Endometrial microvascular endothelial cells (primary cell): ENCODE data around the gene SLC51B. TPM values are rescaled to one million over a fixed set of nuclear protein-coding genes. Genes with fewer than 3 reads are reported as not detected.
"Not testable (repeated sequence)": the region's sequence is repeated elsewhere in the genome, so short reads cannot be mapped to it uniquely, and the experiment has no call there.

Experiments used
- in situ Hi-C: cut with HindIII; loops from 2 replicates; pipeline ENCODE4 v1.10.0; 2017; ENCODE audit warnings: low sequenced_read_pairs, low pct_unique_long_range_greater_than_20kb; ENCODE audit errors: inconsistent ontology term
- total RNA-seq: library from RNA; depleted of rRNA; stranded (reverse); fragments of >200 nt; gene quantifications from one replicate; pipeline ENCODE4 v1.2.3, GENCODE V29; 2015; ENCODE audit errors: inconsistent ontology term

SLC51B gene
- total RNA-seq, 1 donor from 2014 or later, result not detected

- in situ Hi-C loops, result no loop called here
Measured at GRCh38 chr15:65092911-65093792, 48.0 kb downstream of the SLC51B start.

- in situ Hi-C loops, result not testable (repeated sequence)
Measured at GRCh38 chr15:65093793-65094170, 48.6 kb downstream of the SLC51B start.

- in situ Hi-C loops, result no loop called here
Measured at GRCh38 chr15:65094294-65094995, 49.3 kb downstream of the SLC51B start.

GRCh38 chr15:65095011-65095746, 50.0 kb downstream of the SLC51B start:
- in situ Hi-C loops, result no loop called here

- in situ Hi-C loops, result no loop called here
Measured at GRCh38 chr15:65095747-65096104, 50.5 kb downstream of the SLC51B start.

- in situ Hi-C loops, result no loop called here
Measured at GRCh38 chr15:65096481-65097385, 51.5 kb downstream of the SLC51B start.

GRCh38 chr15:65097651-65098263, 52.6 kb downstream of the SLC51B start:
- in situ Hi-C loops, result no loop called here

GRCh38 chr15:65099336-65099735, 54.1 kb downstream of the SLC51B start:
- in situ Hi-C loops, result no loop called here

GRCh38 chr15:65099801-65100200, 54.6 kb downstream of the SLC51B start:
- in situ Hi-C loops, result not testable (repeated sequence)

- in situ Hi-C loops, result no loop called here
Measured at GRCh38 chr15:65100442-65100841, 55.3 kb downstream of the SLC51B start.

- in situ Hi-C loops, result no loop called here
Measured at GRCh38 chr15:65101411-65101890, 56.3 kb downstream of the SLC51B start.

- in situ Hi-C loops, result no loop called here
Measured at GRCh38 chr15:65101891-65102708, 56.9 kb downstream of the SLC51B start.

- in situ Hi-C loops, result no loop called here
Measured at GRCh38 chr15:65102912-65103311, 57.7 kb downstream of the SLC51B start.

Other genes with a start within 250 kb of the SLC51B start
- 25.3 TPM for gene PIF1, start 219.7 kb upstream of the SLC51B start, total RNA-seq
- 28.8 TPM for gene PLEKHO2, start 203.5 kb upstream of the SLC51B start, total RNA-seq
- 3.2 TPM for gene ANKDD1A, start 133.5 kb upstream of the SLC51B start, total RNA-seq
- gene SPG21, start 55.5 kb upstream of the SLC51B start, total RNA-seq, result 95.1 TPM
- gene MTFMT, start 15.7 kb upstream of the SLC51B start, total RNA-seq, result 28.9 TPM
- gene RASL12, start 22.6 kb downstream of the SLC51B start, total RNA-seq, result not detected
- not detected for gene KBTBD13, start 31.4 kb downstream of the SLC51B start, total RNA-seq
- gene UBAP1L, start 69.8 kb downstream of the SLC51B start, total RNA-seq, result 0.65 TPM
- 13.3 TPM for gene PDCD7, start 88.4 kb downstream of the SLC51B start, total RNA-seq
- 38.0 TPM for gene CLPX, start 140.0 kb downstream of the SLC51B start, total RNA-seq
- gene CILP, start 166.1 kb downstream of the SLC51B start, total RNA-seq, result not detected
- gene PARP16, start 241.5 kb downstream of the SLC51B start, total RNA-seq, result 5.0 TPM